ENCODE data around the gene USH1C.

Gene USH1C

DNA sequence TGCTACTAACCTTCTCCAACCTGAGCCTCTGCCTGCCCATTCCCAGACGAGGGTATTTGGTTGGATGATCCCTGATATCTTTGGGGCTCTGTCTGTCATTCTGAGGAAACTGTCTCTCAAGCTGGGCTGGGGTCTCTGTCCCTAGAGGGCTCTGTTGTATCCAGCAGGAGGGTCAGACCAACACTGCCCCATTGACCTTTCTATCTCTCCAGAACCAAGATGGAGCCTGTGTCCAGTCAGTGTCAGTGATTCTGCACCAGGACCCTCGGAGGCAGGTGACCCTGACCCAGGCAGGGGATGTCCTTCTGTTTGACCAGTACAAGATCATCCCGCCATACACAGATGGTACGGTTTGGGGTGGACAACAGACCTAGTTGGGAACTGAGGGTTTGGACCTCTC lies 24.7 kb upstream of the USH1C start:
- TF ChIP-seq, protein P1, sequence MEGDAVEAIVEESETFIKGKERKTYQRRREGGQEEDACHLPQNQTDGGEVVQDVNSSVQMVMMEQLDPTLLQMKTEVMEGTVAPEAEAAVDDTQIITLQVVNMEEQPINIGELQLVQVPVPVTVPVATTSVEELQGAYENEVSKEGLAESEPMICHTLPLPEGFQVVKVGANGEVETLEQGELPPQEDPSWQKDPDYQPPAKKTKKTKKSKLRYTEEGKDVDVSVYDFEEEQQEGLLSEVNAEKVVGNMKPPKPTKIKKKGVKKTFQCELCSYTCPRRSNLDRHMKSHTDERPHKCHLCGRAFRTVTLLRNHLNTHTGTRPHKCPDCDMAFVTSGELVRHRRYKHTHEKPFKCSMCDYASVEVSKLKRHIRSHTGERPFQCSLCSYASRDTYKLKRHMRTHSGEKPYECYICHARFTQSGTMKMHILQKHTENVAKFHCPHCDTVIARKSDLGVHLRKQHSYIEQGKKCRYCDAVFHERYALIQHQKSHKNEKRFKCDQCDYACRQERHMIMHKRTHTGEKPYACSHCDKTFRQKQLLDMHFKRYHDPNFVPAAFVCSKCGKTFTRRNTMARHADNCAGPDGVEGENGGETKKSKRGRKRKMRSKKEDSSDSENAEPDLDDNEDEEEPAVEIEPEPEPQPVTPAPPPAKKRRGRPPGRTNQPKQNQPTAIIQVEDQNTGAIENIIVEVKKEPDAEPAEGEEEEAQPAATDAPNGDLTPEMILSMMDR (conservative IDR thresholded peaks at IDR 0.05; ENCODE audit: low read depth, low read length), result no peak
- Histone ChIP-seq H3K36me3 (ENCODE audit: insufficient read depth) (no peaks in the 10 kb centered on the region), H2AFZ (ENCODE audit: low read depth) (no peak overlapping the region), H3K4me3 (IDR thresholded peaks at IDR 0.05; ENCODE audit: insufficient read depth, low read depth, low read length) (no peak overlapping the region), H3K4me2 (no peak overlapping the region), H3K27ac (no peak overlapping the region), H3K9ac (no peak overlapping the region), H3K79me2 (ENCODE audit: insufficient read depth, low read depth) (no peaks in the 10 kb centered on the region), H3K27me3 (ENCODE audit: insufficient read depth, low read depth) (no peaks in the 10 kb centered on the region), H4K20me1 (ENCODE audit: insufficient read depth) (no peaks in the 10 kb centered on the region), H3K4me1 (ENCODE audit: low read depth, poor library complexity, severe bottlenecking) (no peaks in the 10 kb centered on the region)

DNA sequence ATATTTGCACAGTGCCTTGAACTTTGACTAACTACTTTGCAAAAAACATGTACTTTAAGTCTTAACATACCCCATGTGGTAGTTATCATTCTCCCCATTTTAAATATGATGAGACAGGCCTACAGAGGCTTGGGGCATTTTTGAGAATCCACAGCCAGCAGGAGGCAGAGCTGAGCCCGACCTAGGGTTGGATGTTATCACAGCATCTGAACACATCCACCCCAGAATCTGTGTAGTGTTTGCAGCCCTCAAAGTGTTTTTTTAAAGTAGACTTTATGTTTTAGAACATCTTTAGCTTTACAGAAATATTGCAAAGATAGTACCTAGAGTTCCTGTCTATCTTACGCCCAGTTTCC lies 20.4 kb upstream of the USH1C start:
- TF ChIP-seq, protein P1 (conservative IDR thresholded peaks at IDR 0.05; ENCODE audit: low read depth, low read length), result peak; percentile 39; the same call in 1 of the 2 replicates
- Histone ChIP-seq H3K4me3 (IDR thresholded peaks at IDR 0.05; ENCODE audit: insufficient read depth, low read depth, low read length) (no peak overlapping the region), H2AFZ (ENCODE audit: low read depth) (no peak overlapping the region), H3K4me2 (no peak overlapping the region), H3K9ac (no peak overlapping the region), H3K79me2 (ENCODE audit: insufficient read depth, low read depth) (no peaks in the 10 kb centered on the region), H4K20me1 (ENCODE audit: insufficient read depth) (no peaks in the 10 kb centered on the region), H3K27ac (no peak overlapping the region), H3K27me3 (ENCODE audit: insufficient read depth, low read depth) (no peaks in the 10 kb centered on the region), H3K4me1 (ENCODE audit: low read depth, poor library complexity, severe bottlenecking) (no peaks in the 10 kb centered on the region), H3K36me3 (ENCODE audit: insufficient read depth) (no peaks in the 10 kb centered on the region)

DNA sequence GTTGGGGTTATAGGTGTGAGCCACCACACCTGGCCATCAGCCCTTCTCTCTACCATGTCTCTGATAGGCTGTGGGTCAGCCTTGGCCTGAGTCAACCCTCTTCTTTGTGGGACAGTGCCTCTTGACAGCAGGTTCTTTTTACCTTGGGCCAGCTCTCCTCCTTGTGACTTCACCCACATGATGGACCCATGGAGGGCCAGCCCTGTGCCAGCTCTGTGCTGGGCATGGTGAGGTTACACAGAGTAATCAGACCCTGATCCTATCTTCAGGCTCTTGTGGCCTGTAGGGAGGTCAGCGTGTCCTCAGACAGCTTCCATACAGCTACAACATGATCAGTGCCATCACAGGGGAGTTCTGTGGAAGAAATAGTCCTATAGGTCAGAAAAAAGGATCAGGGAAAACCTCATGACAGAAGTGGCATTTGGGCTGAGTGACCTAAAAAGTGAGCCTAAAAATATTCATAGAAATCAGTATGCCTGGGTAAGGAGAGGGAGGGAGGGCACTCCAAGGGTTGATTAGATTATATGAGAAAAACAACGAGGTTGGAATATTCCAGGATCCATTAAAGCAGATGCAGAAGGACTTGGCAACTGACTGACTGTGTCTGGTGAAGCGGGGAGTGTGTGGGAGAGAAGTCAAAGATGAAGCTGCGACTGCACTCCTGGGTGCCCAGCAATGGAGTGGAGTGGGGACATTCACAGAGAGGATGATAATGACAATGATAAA lies 19.9 kb upstream of the USH1C start:
- H4K20me1 ChIP-seq (ENCODE audit: insufficient read depth), result no peaks in the 10 kb centered on the region
- no peaks in the 10 kb centered on the region for H3K27me3 ChIP-seq (ENCODE audit: insufficient read depth, low read depth)
- H3K4me2 ChIP-seq, result no peak overlapping the region
- no peak overlapping the region for H2AFZ ChIP-seq (ENCODE audit: low read depth)
- H3K4me1 ChIP-seq (ENCODE audit: low read depth, poor library complexity, severe bottlenecking), result no peaks in the 10 kb centered on the region
- no peaks in the 10 kb centered on the region for H3K79me2 ChIP-seq (ENCODE audit: insufficient read depth, low read depth)
- no peak overlapping the region for H3K27ac ChIP-seq
- H3K9ac ChIP-seq, result no peak overlapping the region
- no peak overlapping the region for H3K4me3 ChIP-seq (IDR thresholded peaks at IDR 0.05; ENCODE audit: insufficient read depth, low read depth, low read length)
- TF ChIP-seq, protein P1 (conservative IDR thresholded peaks at IDR 0.05; ENCODE audit: low read depth, low read length), result no peak
- H3K36me3 ChIP-seq (ENCODE audit: insufficient read depth), result no peaks in the 10 kb centered on the region

DNA sequence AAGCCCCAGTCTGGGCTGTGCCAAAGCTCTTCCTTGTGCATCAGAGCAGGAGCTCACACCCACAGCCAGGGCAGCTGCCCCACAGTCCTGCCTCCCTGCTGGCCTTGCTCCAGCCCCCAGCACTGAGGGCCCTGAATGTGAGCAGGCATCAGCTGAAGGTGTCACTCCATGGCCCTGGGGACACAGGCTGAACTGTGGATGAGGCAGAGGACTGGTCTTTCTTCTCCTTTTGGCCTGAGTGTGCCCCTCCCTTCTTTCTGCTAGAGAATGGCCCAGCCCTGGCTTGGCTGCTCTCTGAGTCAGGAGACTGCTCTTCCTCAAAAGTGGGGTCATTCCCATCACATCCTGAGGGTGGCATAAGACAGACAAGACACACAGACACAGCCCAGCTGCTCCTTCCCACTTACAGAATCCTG lies 19.0 kb upstream of the USH1C start:
- H3K79me2 ChIP-seq (ENCODE audit: insufficient read depth, low read depth), result no peaks in the 10 kb centered on the region
- no peaks in the 10 kb centered on the region for H3K36me3 ChIP-seq (ENCODE audit: insufficient read depth)
- no peak overlapping the region for H3K27ac ChIP-seq
- H3K27me3 ChIP-seq (ENCODE audit: insufficient read depth, low read depth), result no peaks in the 10 kb centered on the region
- no peak overlapping the region for H3K4me3 ChIP-seq (IDR thresholded peaks at IDR 0.05; ENCODE audit: insufficient read depth, low read depth, low read length)
- H2AFZ ChIP-seq (ENCODE audit: low read depth), result no peak overlapping the region
- no peaks in the 10 kb centered on the region for H4K20me1 ChIP-seq (ENCODE audit: insufficient read depth)
- TF ChIP-seq, protein P1 (conservative IDR thresholded peaks at IDR 0.05; ENCODE audit: low read depth, low read length), result no peak
- no peaks in the 10 kb centered on the region for H3K4me1 ChIP-seq (ENCODE audit: low read depth, poor library complexity, severe bottlenecking)
- no peak overlapping the region for H3K4me2 ChIP-seq
- H3K9ac ChIP-seq, result no peak overlapping the region

Data from KMS-11 (cell line).